Measurements from ENCODE around the gene PARN. TPM values are rescaled to one million over a fixed set of nuclear protein-coding genes. Genes with fewer than 3 reads are reported as not detected.
A peak's percentile ranks its signal among the peaks of the same experiment; 100 is the strongest.

The PARN gene
- total and polyA plus RNA-seq, 2 donors: 20.4 to 24.8 TPM

- Histone ChIP-seq H3K36me3 (ENCODE audit: control insufficient read depth in 2 of 2, insufficient read depth in 2 of 2, low read length in 1 of 2) (peaks cover 0 to 3% of the 10 kb centered on the region in 2 donors), H3K27me3 (ENCODE audit: control insufficient read depth in 2 of 2, insufficient read depth in 1 of 2, low read length in 1 of 2) (no peaks in the 10 kb centered on the region), H3K9me3 (ENCODE audit: control insufficient read depth in 2 of 2, insufficient read depth in 1 of 2, low read length in 1 of 2) (no peaks in the 10 kb centered on the region), H3K4me1 (ENCODE audit: control insufficient read depth in 2 of 2, insufficient read depth in 2 of 2, low read length in 2 of 2) (peaks cover 0 to 3% of the 10 kb centered on the region in 2 donors), H3K27ac (ENCODE audit: low read depth in 1 of 2, low read length in 1 of 2) (no peak overlapping the region), H3K4me3 (ENCODE audit: low read length in 2 of 2) (no peak overlapping the region)
- no peak for DNase-seq (ENCODE audit: low read depth in 6 of 9, low spot score in 9 of 9)
- 95% methylated on average over 9 of the region's 9 CpGs for WGBS
These were observed 126.9 kb downstream of the PARN start for GRCh38 chr16:14502932-14503741.

GRCh38 chr16:14502256-14502875, 127.7 kb downstream of the PARN start:
- DNase-seq (ENCODE audit: low read depth in 6 of 9, low spot score in 9 of 9): no peak
- Histone ChIP-seq H3K27me3 (ENCODE audit: control insufficient read depth in 2 of 2, insufficient read depth in 1 of 2, low read length in 1 of 2) (no peaks in the 10 kb centered on the region), H3K4me1 (ENCODE audit: control insufficient read depth in 2 of 2, insufficient read depth in 2 of 2, low read length in 2 of 2) (peaks cover 0 to 3% of the 10 kb centered on the region in 2 donors), H3K4me3 (ENCODE audit: low read length in 2 of 2) (no peak overlapping the region), H3K36me3 (ENCODE audit: control insufficient read depth in 2 of 2, insufficient read depth in 2 of 2, low read length in 1 of 2) (peaks cover 0 to 3% of the 10 kb centered on the region in 2 donors), H3K27ac (ENCODE audit: low read depth in 1 of 2, low read length in 1 of 2) (peak overlapping the region in 1 of 2 donors; percentile 11), H3K9me3 (ENCODE audit: control insufficient read depth in 2 of 2, insufficient read depth in 1 of 2, low read length in 1 of 2) (no peaks in the 10 kb centered on the region)
- 95% methylated on average over 4 of the region's 4 CpGs for WGBS

- peak in 1 of 9 donors; percentile 35 for DNase-seq (ENCODE audit: low read depth in 6 of 9, low spot score in 9 of 9)
- Histone ChIP-seq H3K4me3 (ENCODE audit: low read length in 2 of 2) (no peak overlapping the region), H3K27ac (ENCODE audit: low read depth in 1 of 2, low read length in 1 of 2) (peak overlapping the region in 1 of 2 donors; percentile 11)
These were observed 128.5 kb downstream of the PARN start for GRCh38 chr16:14501331-14502255.

GRCh38 chr16:14500791-14501190, 129.3 kb downstream of the PARN start:
- Histone ChIP-seq H3K9me3 (ENCODE audit: control insufficient read depth in 2 of 2, insufficient read depth in 1 of 2, low read length in 1 of 2) (no peaks in the 10 kb centered on the region), H3K4me3 (ENCODE audit: low read length in 2 of 2) (no peak overlapping the region), H3K4me1 (ENCODE audit: control insufficient read depth in 2 of 2, insufficient read depth in 2 of 2, low read length in 2 of 2) (peaks cover 2 to 7% of the 10 kb centered on the region in 2 donors), H3K27ac (ENCODE audit: low read depth in 1 of 2, low read length in 1 of 2) (no peak overlapping the region), H3K36me3 (ENCODE audit: control insufficient read depth in 2 of 2, insufficient read depth in 2 of 2, low read length in 1 of 2) (peaks cover 0 to 3% of the 10 kb centered on the region in 2 donors), H3K27me3 (ENCODE audit: control insufficient read depth in 2 of 2, insufficient read depth in 1 of 2, low read length in 1 of 2) (no peaks in the 10 kb centered on the region)
- 96% methylated on average over 2 of the region's 2 CpGs for WGBS
- no peak for DNase-seq (ENCODE audit: low read depth in 6 of 9, low spot score in 9 of 9)

More at GRCh38 chr16:14501331-14502255, 128.5 kb downstream of the PARN start:
- peaks cover 0 to 3% of the 10 kb centered on the region in 2 donors for H3K4me1 ChIP-seq (ENCODE audit: control insufficient read depth in 2 of 2, insufficient read depth in 2 of 2, low read length in 2 of 2)
- H3K36me3 ChIP-seq (ENCODE audit: control insufficient read depth in 2 of 2, insufficient read depth in 2 of 2, low read length in 1 of 2): peaks cover 0 to 3% of the 10 kb centered on the region in 2 donors
- no peaks in the 10 kb centered on the region for H3K9me3 ChIP-seq (ENCODE audit: control insufficient read depth in 2 of 2, insufficient read depth in 1 of 2, low read length in 1 of 2)
- WGBS: 64% methylated on average over 9 of the region's 9 CpGs
- no peaks in the 10 kb centered on the region for H3K27me3 ChIP-seq (ENCODE audit: control insufficient read depth in 2 of 2, insufficient read depth in 1 of 2, low read length in 1 of 2)

GRCh38 chr16:14499110-14499509, 130.9 kb downstream of the PARN start:
- Histone ChIP-seq H3K4me1 (ENCODE audit: control insufficient read depth in 2 of 2, insufficient read depth in 2 of 2, low read length in 2 of 2) (peaks cover 5 to 12% of the 10 kb centered on the region in 2 donors), H3K4me3 (ENCODE audit: low read length in 2 of 2) (no peak overlapping the region), H3K36me3 (ENCODE audit: control insufficient read depth in 2 of 2, insufficient read depth in 2 of 2, low read length in 1 of 2) (peaks cover 0 to 3% of the 10 kb centered on the region in 2 donors), H3K27ac (ENCODE audit: low read depth in 1 of 2, low read length in 1 of 2) (no peak overlapping the region), H3K9me3 (ENCODE audit: control insufficient read depth in 2 of 2, insufficient read depth in 1 of 2, low read length in 1 of 2) (no peaks in the 10 kb centered on the region), H3K27me3 (ENCODE audit: control insufficient read depth in 2 of 2, insufficient read depth in 1 of 2, low read length in 1 of 2) (no peaks in the 10 kb centered on the region)
- WGBS: 96% methylated on average over 3 of the region's 3 CpGs
- no peak for DNase-seq (ENCODE audit: low read depth in 6 of 9, low spot score in 9 of 9)

- DNase-seq (ENCODE audit: low read depth in 6 of 9, low spot score in 9 of 9): no peak
- no peak overlapping the region for H3K27ac ChIP-seq (ENCODE audit: low read depth in 1 of 2, low read length in 1 of 2)
- WGBS: 95% methylated on average over 7 of the region's 7 CpGs
- no peak overlapping the region for H3K4me3 ChIP-seq (ENCODE audit: low read length in 2 of 2)
- peaks cover 7 to 14% of the 10 kb centered on the region in 2 donors for H3K4me1 ChIP-seq (ENCODE audit: control insufficient read depth in 2 of 2, insufficient read depth in 2 of 2, low read length in 2 of 2)
- no peaks in the 10 kb centered on the region for H3K27me3 ChIP-seq (ENCODE audit: control insufficient read depth in 2 of 2, insufficient read depth in 1 of 2, low read length in 1 of 2)
- H3K9me3 ChIP-seq (ENCODE audit: control insufficient read depth in 2 of 2, insufficient read depth in 1 of 2, low read length in 1 of 2): no peaks in the 10 kb centered on the region
- no peaks in the 10 kb centered on the region for H3K36me3 ChIP-seq (ENCODE audit: control insufficient read depth in 2 of 2, insufficient read depth in 2 of 2, low read length in 1 of 2)
These were observed 132.6 kb downstream of the PARN start for GRCh38 chr16:14497245-14498082.

GRCh38 chr16:14496786-14497185, 133.3 kb downstream of the PARN start:
- WGBS: 95% methylated on average over 7 of the region's 7 CpGs
- Histone ChIP-seq H3K4me1 (ENCODE audit: control insufficient read depth in 2 of 2, insufficient read depth in 2 of 2, low read length in 2 of 2) (peaks cover 7 to 16% of the 10 kb centered on the region in 2 donors), H3K27ac (ENCODE audit: low read depth in 1 of 2, low read length in 1 of 2) (no peak overlapping the region), H3K36me3 (ENCODE audit: control insufficient read depth in 2 of 2, insufficient read depth in 2 of 2, low read length in 1 of 2) (no peaks in the 10 kb centered on the region), H3K4me3 (ENCODE audit: low read length in 2 of 2) (no peak overlapping the region), H3K9me3 (ENCODE audit: control insufficient read depth in 2 of 2, insufficient read depth in 1 of 2, low read length in 1 of 2) (no peaks in the 10 kb centered on the region), H3K27me3 (ENCODE audit: control insufficient read depth in 2 of 2, insufficient read depth in 1 of 2, low read length in 1 of 2) (no peaks in the 10 kb centered on the region)
- DNase-seq (ENCODE audit: low read depth in 6 of 9, low spot score in 9 of 9): no peak

- Histone ChIP-seq H3K4me1 (ENCODE audit: control insufficient read depth in 2 of 2, insufficient read depth in 2 of 2, low read length in 2 of 2) (peaks cover 7 to 14% of the 10 kb centered on the region in 2 donors), H3K36me3 (ENCODE audit: control insufficient read depth in 2 of 2, insufficient read depth in 2 of 2, low read length in 1 of 2) (no peaks in the 10 kb centered on the region), H3K27ac (ENCODE audit: low read depth in 1 of 2, low read length in 1 of 2) (no peak overlapping the region), H3K9me3 (ENCODE audit: control insufficient read depth in 2 of 2, insufficient read depth in 1 of 2, low read length in 1 of 2) (no peaks in the 10 kb centered on the region), H3K4me3 (ENCODE audit: low read length in 2 of 2) (no peak overlapping the region), H3K27me3 (ENCODE audit: control insufficient read depth in 2 of 2, insufficient read depth in 1 of 2, low read length in 1 of 2) (no peaks in the 10 kb centered on the region)
- DNase-seq (ENCODE audit: low read depth in 6 of 9, low spot score in 9 of 9): no peak
- WGBS: 94% methylated on average over 7 of the region's 7 CpGs
These were observed 133.9 kb downstream of the PARN start for GRCh38 chr16:14496047-14496770.
